Prostate gland (tissue), 2 donors: Measurements from ENCODE around the gene IMMP2L.

Experiments used
- POLR2A ChIP-seq: fragments of 450-650 bp; IDR thresholded peaks from one replicate; pipeline ENCODE4 v1.6.1; 2016; ENCODE audit warnings: antibody characterized with exemption, mild to moderate bottlenecking
- POLR2AphosphoS5 ChIP-seq: sonication (generic); formaldehyde crosslinking; IDR thresholded peaks from one replicate; pipeline ENCODE4 v1.6.1; 2017; ENCODE audit warnings: antibody characterized with exemption
- TF ChIP-seq, protein P1 (sequence below), 4 experiments: fragments of 200-600 bp in 2 of 4; fragments of 450-650 bp in 2 of 4; sonication (generic) in 2 of 4; IDR thresholded peaks; 1 replicate in 3 of 4; 2 replicates in 1 of 4; pipeline ENCODE4 v1.5.1; 2016 to 2019; ENCODE audit warnings: antibody characterized with exemption in 4 of 4, mild to moderate bottlenecking in 2 of 4, moderate library complexity in 2 of 4

- TF ChIP-seq, protein P1, sequence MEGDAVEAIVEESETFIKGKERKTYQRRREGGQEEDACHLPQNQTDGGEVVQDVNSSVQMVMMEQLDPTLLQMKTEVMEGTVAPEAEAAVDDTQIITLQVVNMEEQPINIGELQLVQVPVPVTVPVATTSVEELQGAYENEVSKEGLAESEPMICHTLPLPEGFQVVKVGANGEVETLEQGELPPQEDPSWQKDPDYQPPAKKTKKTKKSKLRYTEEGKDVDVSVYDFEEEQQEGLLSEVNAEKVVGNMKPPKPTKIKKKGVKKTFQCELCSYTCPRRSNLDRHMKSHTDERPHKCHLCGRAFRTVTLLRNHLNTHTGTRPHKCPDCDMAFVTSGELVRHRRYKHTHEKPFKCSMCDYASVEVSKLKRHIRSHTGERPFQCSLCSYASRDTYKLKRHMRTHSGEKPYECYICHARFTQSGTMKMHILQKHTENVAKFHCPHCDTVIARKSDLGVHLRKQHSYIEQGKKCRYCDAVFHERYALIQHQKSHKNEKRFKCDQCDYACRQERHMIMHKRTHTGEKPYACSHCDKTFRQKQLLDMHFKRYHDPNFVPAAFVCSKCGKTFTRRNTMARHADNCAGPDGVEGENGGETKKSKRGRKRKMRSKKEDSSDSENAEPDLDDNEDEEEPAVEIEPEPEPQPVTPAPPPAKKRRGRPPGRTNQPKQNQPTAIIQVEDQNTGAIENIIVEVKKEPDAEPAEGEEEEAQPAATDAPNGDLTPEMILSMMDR (IDR thresholded peaks at IDR 0.05): no peak
- no peak for TF ChIP-seq POLR2A
- no peak for TF ChIP-seq POLR2AphosphoS5
Measured at GRCh38 chr7:111014079-111014478, 548.2 kb downstream of the IMMP2L start.
